Endodermal cell (in vitro differentiated cells): ENCODE data around the gene ATG2B. TPM values are rescaled to one million over a fixed set of nuclear protein-coding genes. Genes with fewer than 3 reads are reported as not detected.

Source experiments
- DNase-seq: peaks from one replicate; pipeline ENCODE4 v3.0.0-alpha.2; 2017
- H3K27ac ChIP-seq: 2 replicates; pipeline ENCODE4 v1.5.1; 2013; ENCODE audit warnings: mild to moderate bottlenecking, low read depth, low read length, moderate library complexity
- H3K27me3 ChIP-seq: 2 replicates; pipeline ENCODE4 v1.6.1; 2013; ENCODE audit warnings: mild to moderate bottlenecking, low read length, moderate library complexity; ENCODE audit not compliant: insufficient read depth, control insufficient read depth, poor library complexity, severe bottlenecking
- H3K36me3 ChIP-seq: 2 replicates; pipeline ENCODE4 v1.7.0; 2013; ENCODE audit warnings: mild to moderate bottlenecking, low read length, moderate library complexity; ENCODE audit not compliant: control insufficient read depth, insufficient read depth
- H3K4me1 ChIP-seq: one replicate; pipeline ENCODE4 v1.7.0; 2013; ENCODE audit warnings: low read length; ENCODE audit not compliant: control insufficient read depth, insufficient read depth
- H3K4me3 ChIP-seq: 2 replicates; pipeline ENCODE4 v1.5.1; 2013; ENCODE audit warnings: mild to moderate bottlenecking, low read length, moderate library complexity
- H3K9ac ChIP-seq: 2 replicates; pipeline ENCODE4 v1.6.1; 2013; ENCODE audit warnings: mild to moderate bottlenecking, low read length, moderate library complexity; ENCODE audit not compliant: poor library complexity, severe bottlenecking; ENCODE audit errors: extremely low read depth
- H3K9me3 ChIP-seq: 2 replicates; pipeline ENCODE4 v1.6.1; 2013; ENCODE audit warnings: mild to moderate bottlenecking, low read length, moderate library complexity; ENCODE audit not compliant: control insufficient read depth
- H3K27ac Mint-ChIP-seq: 2 replicates; pipeline ENCODE4 v1.8.0; 2020; ENCODE audit warnings: mixed read lengths
- H3K27me3 Mint-ChIP-seq: 2 replicates; pipeline ENCODE4 v1.8.0; 2021; ENCODE audit warnings: mild to moderate bottlenecking, mixed read lengths; ENCODE audit not compliant: insufficient read depth
- H3K36me3 Mint-ChIP-seq: 2 replicates; pipeline ENCODE4 v1.8.0; 2020; ENCODE audit warnings: low read depth, mixed read lengths
- H3K4me1 Mint-ChIP-seq: 2 replicates; pipeline ENCODE4 v1.8.0; 2020; ENCODE audit warnings: mixed read lengths
- H3K4me3 Mint-ChIP-seq: 2 replicates; pipeline ENCODE4 v1.8.0; 2020; ENCODE audit warnings: mild to moderate bottlenecking, moderate library complexity, mixed read lengths
- H3K9me3 Mint-ChIP-seq: 2 replicates; pipeline ENCODE4 v1.8.0; 2020; ENCODE audit warnings: mild to moderate bottlenecking, mixed read lengths
- WGBS, 2 experiments: methylation state at CpG; one replicate each; pipeline versions ENCODE4 v1.1.5 to v1.1.7; 2013; ENCODE audit warnings: missing lambda C conversion rate in 2 of 2, mixed read lengths in 1 of 2; ENCODE audit not compliant: insufficient coverage in 1 of 2, insufficient read length in 1 of 2; 5-methylcytosine and 5-hydroxymethylcytosine counted together
- total RNA-seq, 2 donors: library from RNA; stranded (reverse); fragmentation: NEBNext Ultra II Directional in 1 of 2; extraction: Animal tissue kit (Norgen Biotek cat#: 25700) in 1 of 2; gene quantifications; 2 replicates in 1 of 2; 3 replicates in 1 of 2; pipeline ENCODE4 v1.2.1, GENCODE V29; 2021
- TF ChIP-seq, protein P1 (sequence below): fragments of 200-600 bp; sonication (generic); conservative IDR thresholded peaks from 2 replicates; pipeline ENCODE4 v1.5.0; 2021; ENCODE audit warnings: antibody characterized with exemption, mild to moderate bottlenecking

The ATG2B gene
- total RNA-seq, 2 donors from 2014 or later = 9.7 to 14.1 TPM

DNA sequence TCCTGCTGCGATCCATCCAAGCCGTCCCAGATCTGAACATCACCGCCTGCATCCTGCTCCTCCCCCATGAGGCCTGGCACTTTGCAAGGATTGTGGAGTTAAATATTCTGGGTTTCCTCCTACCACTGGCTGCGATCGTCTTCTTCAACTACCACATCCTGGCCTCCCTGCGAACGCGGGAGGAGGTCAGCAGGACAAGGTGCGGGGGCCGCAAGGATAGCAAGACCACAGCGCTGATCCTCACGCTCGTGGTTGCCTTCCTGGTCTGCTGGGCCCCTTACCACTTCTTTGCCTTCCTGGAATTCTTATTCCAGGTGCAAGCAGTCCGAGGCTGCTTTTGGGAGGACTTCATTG is 99.0 kb downstream of the ATG2B start:
- WGBS, 2 experiments = 94 to 96% methylated on average over 8 to 14 of the region's 14 CpGs
- Mint-ChIP-seq H3K27me3 (no peaks in the 10 kb centered on the region), H3K9me3 (peaks cover 15% of the 10 kb centered on the region), H3K36me3 (no peaks in the 10 kb centered on the region), H3K4me1 (peaks cover 2% of the 10 kb centered on the region), H3K4me3 (no peak overlapping the region), H3K27ac (no peak overlapping the region)
- Histone ChIP-seq H3K27ac (no peak overlapping the region), H3K4me3 (no peak overlapping the region), H3K9ac (no peak overlapping the region), H3K36me3 (no peaks in the 10 kb centered on the region), H3K9me3 (peaks cover 13% of the 10 kb centered on the region), H3K27me3 (no peaks in the 10 kb centered on the region), H3K4me1 (no peaks in the 10 kb centered on the region)
- TF ChIP-seq, protein P1, sequence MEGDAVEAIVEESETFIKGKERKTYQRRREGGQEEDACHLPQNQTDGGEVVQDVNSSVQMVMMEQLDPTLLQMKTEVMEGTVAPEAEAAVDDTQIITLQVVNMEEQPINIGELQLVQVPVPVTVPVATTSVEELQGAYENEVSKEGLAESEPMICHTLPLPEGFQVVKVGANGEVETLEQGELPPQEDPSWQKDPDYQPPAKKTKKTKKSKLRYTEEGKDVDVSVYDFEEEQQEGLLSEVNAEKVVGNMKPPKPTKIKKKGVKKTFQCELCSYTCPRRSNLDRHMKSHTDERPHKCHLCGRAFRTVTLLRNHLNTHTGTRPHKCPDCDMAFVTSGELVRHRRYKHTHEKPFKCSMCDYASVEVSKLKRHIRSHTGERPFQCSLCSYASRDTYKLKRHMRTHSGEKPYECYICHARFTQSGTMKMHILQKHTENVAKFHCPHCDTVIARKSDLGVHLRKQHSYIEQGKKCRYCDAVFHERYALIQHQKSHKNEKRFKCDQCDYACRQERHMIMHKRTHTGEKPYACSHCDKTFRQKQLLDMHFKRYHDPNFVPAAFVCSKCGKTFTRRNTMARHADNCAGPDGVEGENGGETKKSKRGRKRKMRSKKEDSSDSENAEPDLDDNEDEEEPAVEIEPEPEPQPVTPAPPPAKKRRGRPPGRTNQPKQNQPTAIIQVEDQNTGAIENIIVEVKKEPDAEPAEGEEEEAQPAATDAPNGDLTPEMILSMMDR = no peak
- DNase-seq = no peak

DNA sequence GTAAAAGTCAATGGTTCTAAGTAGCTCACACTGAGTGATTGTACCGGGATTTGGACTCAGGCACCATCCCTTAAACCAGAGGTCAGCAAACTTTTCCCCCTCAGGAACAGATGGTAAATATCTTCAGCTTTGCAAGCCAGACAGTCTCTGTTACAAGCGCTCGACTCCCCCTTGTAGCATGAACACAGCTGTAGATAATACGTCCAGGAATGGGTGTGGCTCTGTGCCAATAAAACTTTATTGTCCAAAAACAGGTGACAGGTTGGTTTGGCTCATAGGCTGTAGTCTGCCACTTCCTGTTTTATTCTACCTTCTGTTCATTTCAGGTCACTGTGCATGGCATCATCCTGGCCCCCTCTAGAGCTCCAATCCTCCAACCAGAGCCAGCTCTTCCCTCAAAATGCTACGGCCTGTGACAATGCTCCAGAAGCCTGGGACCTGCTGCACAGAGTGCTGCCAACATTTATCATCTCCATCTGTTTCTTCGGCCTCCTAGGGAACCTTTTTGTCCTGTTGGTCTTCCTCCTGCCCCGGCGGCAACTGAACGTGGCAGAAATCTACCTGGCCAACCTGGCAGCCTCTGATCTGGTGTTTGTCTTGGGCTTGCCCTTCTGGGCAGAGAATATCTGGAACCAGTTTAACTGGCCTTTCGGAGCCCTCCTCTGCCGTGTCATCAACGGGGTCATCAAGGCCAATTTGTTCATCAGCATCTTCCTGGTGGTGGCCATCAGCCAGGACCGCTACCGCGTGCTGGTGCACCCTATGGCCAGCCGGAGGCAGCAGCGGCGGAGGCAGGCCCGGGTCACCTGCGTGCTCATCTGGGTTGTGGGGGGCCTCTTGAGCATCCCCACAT is 99.6 kb downstream of the ATG2B start:
- DNase-seq = no peak
- Histone ChIP-seq H3K9me3 (peaks cover 17% of the 10 kb centered on the region), H3K36me3 (no peaks in the 10 kb centered on the region), H3K4me3 (no peak overlapping the region), H3K4me1 (no peaks in the 10 kb centered on the region), H3K27me3 (no peaks in the 10 kb centered on the region), H3K27ac (no peak overlapping the region), H3K9ac (no peak overlapping the region)
- TF ChIP-seq, protein P1 = no peak
- Mint-ChIP-seq H3K9me3 (peaks cover 15% of the 10 kb centered on the region), H3K27me3 (no peaks in the 10 kb centered on the region), H3K36me3 (no peaks in the 10 kb centered on the region), H3K4me3 (no peak overlapping the region), H3K4me1 (peaks cover 2% of the 10 kb centered on the region), H3K27ac (no peak overlapping the region)
- WGBS, 2 experiments = 90 to 93% methylated on average over 20 of the region's 20 CpGs

DNA sequence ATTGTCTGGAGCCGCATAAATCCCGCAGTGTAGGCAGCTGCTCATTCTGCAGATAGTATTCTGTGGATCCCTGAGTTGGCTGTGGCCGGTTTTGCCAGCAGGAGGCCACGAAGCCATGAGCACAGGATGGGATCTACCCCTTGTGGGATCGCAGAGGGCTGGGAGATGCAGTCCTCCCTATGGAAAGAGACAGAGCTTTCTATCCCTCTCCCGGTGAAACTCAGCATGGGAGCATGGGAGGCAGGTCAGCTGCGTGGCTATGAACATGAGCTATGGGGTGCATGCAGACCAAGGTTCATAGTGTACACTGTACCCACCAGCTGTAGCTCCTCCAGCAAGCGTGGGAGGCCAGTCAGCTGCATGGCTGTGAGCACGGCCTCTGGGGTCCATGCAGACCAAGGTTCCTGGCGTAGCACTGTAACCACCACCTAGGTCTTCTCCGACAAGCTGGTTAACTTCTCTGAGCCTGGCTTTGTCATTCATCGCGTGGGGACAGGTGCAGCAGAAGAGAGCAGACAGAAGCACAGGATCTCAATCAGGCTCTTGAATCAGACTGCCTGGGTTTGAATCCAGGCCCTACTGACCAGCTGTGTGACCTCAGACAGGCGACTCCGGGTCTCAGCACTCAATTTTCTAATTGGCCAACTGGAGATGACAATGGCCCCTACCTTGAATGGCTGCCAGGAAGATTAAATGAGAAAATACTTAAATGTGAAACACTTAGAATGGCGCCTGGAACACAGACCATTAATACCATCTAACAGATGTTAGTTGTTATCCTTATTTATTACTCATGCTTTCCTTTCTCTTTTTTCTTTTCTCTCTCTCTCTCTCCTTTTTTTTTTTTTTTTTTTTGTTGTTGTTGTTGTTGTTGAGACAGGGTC is 101.1 kb downstream of the ATG2B start:
- 95 to 99% methylated on average over 15 to 16 of the region's 16 CpGs for WGBS, 2 experiments
- H3K27ac Mint-ChIP-seq = no peak overlapping the region

More for the DNA sequence above, 101.1 kb downstream of the ATG2B start:
- Mint-ChIP-seq H3K27me3 (no peaks in the 10 kb centered on the region), H3K4me1 (peaks cover 2% of the 10 kb centered on the region), H3K9me3 (peaks cover 15% of the 10 kb centered on the region), H3K36me3 (no peaks in the 10 kb centered on the region), H3K4me3 (no peak overlapping the region)
- TF ChIP-seq, protein P1 = peak; percentile 40
- Histone ChIP-seq H3K9me3 (peaks cover 17% of the 10 kb centered on the region), H3K36me3 (no peaks in the 10 kb centered on the region), H3K27me3 (no peaks in the 10 kb centered on the region), H3K4me1 (no peaks in the 10 kb centered on the region), H3K4me3 (no peak overlapping the region), H3K9ac (no peak overlapping the region), H3K27ac (no peak overlapping the region)
- no peak for DNase-seq
